A673 (cell line): ENCODE data around the gene CEP112. TPM values are rescaled to one million over a fixed set of nuclear protein-coding genes. Genes with fewer than 3 reads are reported as not detected.

Source experiments
- BruUV-seq: library from RNA; stranded (reverse); fragments of 400-500 nt; replicated peaks from 2 replicates; lab custom pipeline; 2021; lab: Mats Ljungman, UMichigan
- CTCF ChIA-PET: fragments of 300-600 bp; sonication (Branson Sonifier 250); formaldehyde crosslinking; loops from one replicate; lab custom pipeline; 2022; ENCODE audit warnings: antibody characterized with exemption; lab: Charles Lee
- POLR2A ChIA-PET: fragments of 300-600 bp; sonication (Branson Sonifier 250); formaldehyde crosslinking; loops from one replicate; lab custom pipeline; 2022; ENCODE audit warnings: antibody characterized with exemption; ENCODE audit not compliant: low non-redundant PET; lab: Charles Lee
- DNase-seq: peaks from one replicate; pipeline ENCODE4 v3.0.0-alpha.2; 2015; ENCODE audit warnings: low spot score
- H3K27ac ChIP-seq: fragments of 200-600 bp; sonication (generic); 2 replicates; pipeline ENCODE4 v1.5.1; 2016; ENCODE audit warnings: mixed run types, low read depth, mild to moderate bottlenecking, mixed read lengths, antibody characterized with exemption, low read length; ENCODE audit not compliant: poor library complexity, severe bottlenecking
- H3K27me3 ChIP-seq: fragments of 200-600 bp; sonication (generic); replicated peaks from 2 replicates; pipeline ENCODE4 v1.6.1; 2017; ENCODE audit warnings: mixed run types, low read depth, mild to moderate bottlenecking, mixed read lengths, antibody characterized with exemption, low read length; ENCODE audit not compliant: insufficient read depth, poor library complexity
- H3K36me3 ChIP-seq: fragments of 200-600 bp; sonication (generic); 2 replicates; pipeline ENCODE4 v1.6.1; 2016; ENCODE audit warnings: mixed run types, mild to moderate bottlenecking, mixed read lengths, antibody characterized with exemption, low read length; ENCODE audit not compliant: insufficient read depth, poor library complexity, severe bottlenecking
- H3K4me1 ChIP-seq: fragments of 200-600 bp; sonication (generic); 2 replicates; pipeline ENCODE4 v1.6.1; 2017; ENCODE audit warnings: mixed run types, mild to moderate bottlenecking, mixed read lengths, antibody characterized with exemption, low read length; ENCODE audit not compliant: insufficient read depth, poor library complexity, severe bottlenecking
- H3K4me3 ChIP-seq: fragments of 200-600 bp; sonication (generic); 2 replicates; pipeline ENCODE4 v1.5.1; 2016; ENCODE audit warnings: low read depth, mixed run types, mild to moderate bottlenecking, mixed read lengths, low read length; ENCODE audit not compliant: poor library complexity, severe bottlenecking
- H3K9me3 ChIP-seq: fragments of 200-600 bp; sonication (generic); 2 replicates; pipeline ENCODE4 v1.6.1; 2016; ENCODE audit warnings: mixed run types, low read depth, mild to moderate bottlenecking, mixed read lengths, antibody characterized with exemption, low read length; ENCODE audit not compliant: poor library complexity, severe bottlenecking
- CTCF ChIP-seq: fragments of 300-800, 200-600 bp; sonication (generic); conservative IDR thresholded peaks from 2 replicates; pipeline ENCODE4 v1.5.1; 2017; ENCODE audit warnings: low read depth, mild to moderate bottlenecking, antibody characterized with exemption, low read length, moderate library complexity, mixed read lengths
- EZH2 ChIP-seq: fragments of 200-600 bp; sonication (generic); IDR thresholded peaks from 2 replicates; pipeline ENCODE4 v1.6.1; 2017; ENCODE audit warnings: borderline replicate concordance, low read depth, mild to moderate bottlenecking, mixed read lengths, antibody characterized with exemption, low read length; ENCODE audit not compliant: poor library complexity, severe bottlenecking
- intact Hi-C: fragments of 100-400 bp; cut with micrococcal nuclease; formaldehyde crosslinking; loops from one replicate; pipeline ENCODE4 v1.10.0; 2022; ENCODE audit not compliant: unreplicated experiment
- total RNA-seq: library from RNA; stranded (reverse); gene quantifications from 2 replicates; pipeline ENCODE4 v1.2.3, GENCODE V29; 2021

Gene CEP112
- total RNA-seq, 1 experiment from 2014 or later: 27.2 TPM

DNA sequence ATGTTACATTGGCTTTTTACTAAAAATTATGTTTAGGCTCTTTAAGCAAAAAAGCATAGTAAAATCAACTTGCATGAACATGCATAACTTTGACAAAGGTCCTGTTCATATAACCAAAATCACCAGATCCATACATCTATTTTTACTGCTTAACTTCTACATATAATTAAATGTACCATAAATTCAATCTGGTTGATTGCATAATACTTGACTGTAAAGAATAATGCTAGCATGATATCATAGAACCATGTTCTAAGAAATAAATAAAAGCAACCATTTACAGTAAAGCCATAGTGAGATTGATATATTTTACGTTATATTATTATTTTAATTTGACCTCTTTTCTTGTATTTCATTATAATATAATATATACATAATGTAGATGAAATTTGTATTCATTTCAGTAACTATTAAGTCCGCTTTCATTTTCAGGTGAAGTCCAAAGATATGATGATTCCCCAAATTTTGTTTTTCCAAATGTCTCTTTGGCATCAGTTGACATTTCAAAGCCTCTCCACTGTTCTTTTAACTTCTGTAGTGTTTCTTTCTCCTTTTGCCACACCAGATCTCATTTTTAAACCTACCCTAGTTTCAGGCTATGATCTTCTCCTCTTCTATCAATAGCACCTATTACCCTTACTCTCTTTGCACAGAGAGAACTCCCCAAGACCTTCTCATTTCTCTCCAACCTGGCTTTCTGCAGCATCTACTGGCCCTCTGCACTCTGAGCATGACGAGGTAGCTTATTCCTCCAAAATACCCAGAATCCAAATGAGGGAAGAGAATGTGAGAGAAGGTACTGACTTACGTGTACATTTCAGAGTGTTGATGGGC, 35.5 kb upstream of the CEP112 start:
- BruUV-seq: no TSS peak
- intact Hi-C loops: no loop called here
- no peaks in the 10 kb centered on the region for H3K9me3 ChIP-seq
- peaks cover 8% of the 10 kb centered on the region for H3K4me1 ChIP-seq
- H3K4me3 ChIP-seq: no peak overlapping the region
- no peaks in the 10 kb centered on the region for H3K36me3 ChIP-seq
- H3K27me3 ChIP-seq: no peaks in the 10 kb centered on the region
- TF ChIP-seq CTCF (no peak), EZH2 (no peak)
- DNase-seq: no peak
- no peak overlapping the region for H3K27ac ChIP-seq
- CTCF ChIA-PET: no interaction called here
- POLR2A ChIA-PET: no interaction called here

DNA sequence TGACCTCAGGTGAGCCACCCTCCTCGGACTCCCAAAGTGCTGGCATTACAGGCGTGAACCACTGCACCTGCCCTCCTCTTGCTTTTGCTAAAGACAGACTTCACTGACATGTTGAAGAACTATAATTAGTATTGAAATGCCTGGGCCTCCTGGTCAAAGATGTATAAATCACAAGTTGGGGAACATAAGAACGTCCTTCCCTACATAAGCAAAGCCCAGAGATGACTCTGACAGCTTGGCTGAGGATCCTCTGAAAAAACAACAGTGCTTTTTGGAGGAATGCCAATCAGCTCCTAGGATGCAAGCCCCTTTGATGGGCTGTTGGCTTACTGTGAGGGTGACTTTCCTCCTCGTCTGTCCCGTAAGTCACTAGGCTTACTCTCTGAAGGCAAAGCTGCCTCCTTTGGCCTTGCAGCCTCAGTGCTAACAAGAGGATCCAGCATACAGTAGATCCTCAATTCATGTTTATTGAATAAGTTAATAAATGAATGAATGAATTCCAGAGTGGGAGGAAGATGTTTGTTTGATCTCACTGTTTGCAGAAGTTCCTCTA, 30.9 kb upstream of the CEP112 start:
- ChIA-PET POLR2A (no interaction called here), CTCF (no interaction called here)
- intact Hi-C loops: no loop called here

DNA sequence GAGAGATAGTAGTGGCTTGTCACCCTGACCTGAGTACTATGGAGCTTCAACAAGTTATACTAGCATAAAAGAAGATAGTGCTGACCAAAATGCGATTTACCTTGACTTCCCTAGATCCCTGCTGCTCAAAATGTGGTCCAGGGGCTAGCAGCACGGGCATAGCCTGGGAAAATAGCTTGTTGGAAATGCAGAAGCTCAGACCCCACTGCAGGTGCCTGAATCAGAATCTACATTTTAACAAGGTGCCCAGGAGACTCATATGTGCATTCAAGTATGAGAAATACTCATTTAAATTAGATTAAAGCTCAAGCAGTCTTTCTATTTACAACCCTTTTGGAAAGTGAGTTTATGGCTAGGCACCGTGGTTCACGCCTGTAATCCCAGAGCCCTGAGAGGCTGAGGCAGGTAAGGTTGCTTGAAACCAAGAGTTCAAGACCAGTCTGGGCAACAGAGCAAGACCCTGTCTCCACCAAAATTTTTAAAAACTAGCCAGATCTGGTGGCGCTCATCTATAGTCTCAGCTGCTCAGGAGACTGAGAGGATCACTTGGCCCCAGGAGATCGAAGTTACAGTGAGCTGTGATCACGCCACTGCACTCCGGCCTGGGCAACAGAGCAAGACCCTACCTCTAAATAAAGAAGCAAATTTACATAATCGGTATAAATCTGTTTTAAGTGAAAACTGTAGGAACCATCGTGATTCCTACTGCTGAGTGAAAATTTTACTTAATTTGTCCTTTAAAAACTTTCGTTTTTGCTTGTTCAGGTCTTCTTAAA, 30.0 kb upstream of the CEP112 start:
- POLR2A ChIA-PET: no interaction called here
- Histone ChIP-seq H3K27me3 (no peaks in the 10 kb centered on the region), H3K27ac (peak overlapping the region; percentile 75), H3K9me3 (no peaks in the 10 kb centered on the region), H3K4me1 (peaks cover 17% of the 10 kb centered on the region), H3K4me3 (no peak overlapping the region), H3K36me3 (no peaks in the 10 kb centered on the region)
- no peak for DNase-seq
- no TSS peak for BruUV-seq
- TF ChIP-seq EZH2 (no peak), CTCF (no peak)
- CTCF ChIA-PET: no interaction called here
- intact Hi-C loops: no loop called here

More for the DNA sequence above, 30.9 kb upstream of the CEP112 start:
- H3K9me3 ChIP-seq: no peaks in the 10 kb centered on the region
- H3K4me3 ChIP-seq: no peak overlapping the region
- BruUV-seq: no TSS peak
- peak overlapping the region; percentile 75 for H3K27ac ChIP-seq
- no peak for TF ChIP-seq EZH2
- H3K27me3 ChIP-seq: no peaks in the 10 kb centered on the region
- no peaks in the 10 kb centered on the region for H3K36me3 ChIP-seq
- H3K4me1 ChIP-seq: peaks cover 17% of the 10 kb centered on the region
- no peak for DNase-seq
